Ramos (cell line): ENCODE measurements around the gene CLEC4E.
"Not testable (repeated sequence)": the region's sequence is repeated elsewhere in the genome, so short reads cannot be mapped to it uniquely, and the experiment has no call there.

Experiments used
- in situ Hi-C: fragments of 300-500 bp; cut with MboI; formaldehyde crosslinking; loops from one replicate; pipeline ENCODE4 v1.14.3; 2022; ENCODE audit warnings: low sequenced_read_pairs; ENCODE audit not compliant: unreplicated experiment

The CLEC4E gene, protein sequence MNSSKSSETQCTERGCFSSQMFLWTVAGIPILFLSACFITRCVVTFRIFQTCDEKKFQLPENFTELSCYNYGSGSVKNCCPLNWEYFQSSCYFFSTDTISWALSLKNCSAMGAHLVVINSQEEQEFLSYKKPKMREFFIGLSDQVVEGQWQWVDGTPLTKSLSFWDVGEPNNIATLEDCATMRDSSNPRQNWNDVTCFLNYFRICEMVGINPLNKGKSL

DNA sequence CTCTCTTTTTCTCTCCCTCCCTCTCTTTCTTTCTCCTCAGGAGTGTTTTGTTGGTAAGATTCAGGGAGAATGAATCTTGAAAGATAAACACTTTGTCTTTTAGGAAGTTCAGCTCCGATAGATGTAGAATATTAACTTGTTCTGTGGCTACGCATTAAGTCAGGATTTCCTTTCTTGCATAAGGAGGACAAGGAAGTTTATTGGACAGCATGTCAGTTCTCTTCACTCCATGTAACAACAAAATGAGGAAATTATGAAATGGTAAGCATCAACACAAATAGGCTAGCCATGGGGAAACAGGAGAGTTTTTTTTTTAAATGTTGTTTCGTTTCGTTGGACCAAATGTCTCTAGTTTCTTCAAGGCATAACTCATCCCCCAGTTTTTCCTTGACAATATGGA lies at the start of gene CLEC4E:
Gene CLEC4E (minus strand): TSS at position 75 of the 400 bp plus-strand sequence. CDS start 108 bp downstream, outside the sequence.
- in situ Hi-C loops = loop anchor here (10.0 to 25.0 kb wide), 2 partner anchors 321 to 504 kb away; no protein-coding TSS in a partner anchor

DNA sequence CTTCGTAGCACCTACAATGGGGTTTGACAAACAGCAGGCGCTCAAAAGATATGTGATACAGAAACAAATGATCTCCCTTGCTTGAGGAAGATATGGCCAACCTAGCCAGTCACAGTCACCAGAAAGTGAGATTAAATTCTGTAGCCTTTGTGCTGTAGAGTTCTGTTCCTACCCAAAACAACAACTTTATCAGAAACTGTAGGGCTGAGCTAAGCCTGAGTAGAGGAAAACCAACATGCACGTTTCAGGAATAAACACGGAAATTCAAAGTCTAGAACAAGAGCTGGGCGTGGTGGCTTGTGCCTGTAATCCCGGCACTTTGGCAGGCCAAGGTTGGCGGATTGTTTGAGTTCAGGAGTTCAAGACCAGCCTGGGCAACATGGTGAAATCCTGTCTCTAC lies 49.0 kb upstream of the CLEC4E start:
- in situ Hi-C loops = no loop called here

DNA sequence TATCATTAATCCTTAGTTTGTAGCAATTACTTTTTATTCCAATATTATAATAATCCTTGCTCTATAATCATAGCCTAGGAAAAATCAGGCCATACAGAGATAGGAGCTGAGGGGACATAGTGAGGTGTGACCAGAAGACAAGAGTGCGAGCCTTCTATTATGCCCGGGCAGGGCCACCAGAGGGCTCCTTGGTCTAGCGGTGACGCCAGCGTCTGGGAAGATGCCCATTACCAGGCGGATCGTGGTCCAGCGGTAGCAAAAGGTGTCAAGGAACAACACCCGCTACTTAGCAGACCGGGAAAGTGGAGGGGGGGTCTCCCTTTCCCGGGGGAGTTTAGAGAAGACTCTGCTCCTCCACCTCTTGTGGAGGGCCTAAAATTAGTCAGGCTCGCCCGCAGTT lies 43.8 kb upstream of the CLEC4E start:
- in situ Hi-C loops = not testable (repeated sequence)

DNA sequence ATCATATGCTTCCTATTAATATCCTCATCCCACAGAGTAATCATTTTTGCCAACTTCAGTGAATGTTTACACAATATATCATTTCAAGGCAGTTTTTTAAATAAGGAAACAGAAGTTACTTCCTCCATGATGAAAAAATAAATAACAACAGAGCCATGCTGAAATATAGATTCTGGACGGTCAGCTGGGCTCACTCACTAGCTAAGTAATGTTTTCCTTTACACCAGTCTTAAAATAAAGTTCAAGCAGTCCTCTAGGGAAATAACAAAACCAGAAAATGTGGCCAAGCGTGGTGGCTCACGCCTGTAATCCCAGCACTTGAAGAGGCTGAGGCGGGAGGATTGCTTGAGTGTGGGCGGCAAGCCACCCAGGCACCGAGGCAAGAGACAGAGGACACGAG lies 43.3 kb upstream of the CLEC4E start:
- in situ Hi-C loops = no loop called here

DNA sequence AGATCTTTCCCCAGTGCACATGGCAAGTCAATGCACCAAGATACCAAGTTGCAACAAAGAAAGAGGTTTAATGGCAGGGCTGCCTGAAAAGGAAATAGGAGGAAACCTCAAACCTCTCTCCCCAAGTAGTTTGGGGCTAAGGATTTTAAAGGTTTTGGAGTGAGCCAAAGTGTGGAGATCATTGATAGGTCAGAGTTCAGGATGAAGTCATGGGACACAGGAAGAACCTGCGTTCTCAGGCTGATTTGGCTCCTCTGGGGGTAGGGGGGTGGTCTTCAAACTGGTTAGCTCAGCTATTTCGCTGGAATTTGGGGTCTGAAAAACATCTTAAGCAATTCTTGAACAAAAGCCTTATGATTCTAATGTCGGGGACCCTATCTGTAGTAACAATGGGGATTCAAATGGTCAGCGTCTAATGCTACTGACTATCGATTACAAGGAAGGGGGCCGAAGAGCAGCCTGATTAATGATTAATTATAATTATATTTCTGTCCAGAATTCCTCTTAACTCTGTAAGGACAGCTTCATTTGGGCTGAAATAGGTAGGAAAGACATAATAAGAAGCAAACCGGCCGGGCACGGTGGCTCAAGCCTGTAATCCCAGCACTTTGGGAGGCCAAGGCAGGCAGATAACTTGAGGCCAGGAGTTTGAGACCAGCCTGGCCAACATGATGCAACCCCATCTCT lies 40.5 kb upstream of the CLEC4E start:
- in situ Hi-C loops = no loop called here

DNA sequence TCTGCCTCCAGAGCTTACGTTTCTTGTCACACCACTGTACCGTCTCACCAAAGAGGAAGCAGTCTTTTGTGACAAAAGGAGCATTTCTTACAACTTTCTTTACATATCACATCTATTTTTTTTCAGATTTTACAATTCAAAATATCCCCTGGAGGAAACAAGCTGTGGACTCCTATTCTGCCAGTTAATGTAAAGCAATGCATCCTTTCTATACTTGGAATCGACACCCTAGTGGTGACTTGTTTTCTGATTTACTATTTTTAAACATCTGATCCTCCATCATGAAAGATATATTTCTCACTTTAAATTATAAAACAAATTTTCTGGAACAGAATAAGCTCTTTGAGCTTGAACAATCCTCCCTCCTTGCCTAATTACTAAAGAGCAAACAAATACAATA lies 37.2 kb upstream of the CLEC4E start:
- in situ Hi-C loops = no loop called here

DNA sequence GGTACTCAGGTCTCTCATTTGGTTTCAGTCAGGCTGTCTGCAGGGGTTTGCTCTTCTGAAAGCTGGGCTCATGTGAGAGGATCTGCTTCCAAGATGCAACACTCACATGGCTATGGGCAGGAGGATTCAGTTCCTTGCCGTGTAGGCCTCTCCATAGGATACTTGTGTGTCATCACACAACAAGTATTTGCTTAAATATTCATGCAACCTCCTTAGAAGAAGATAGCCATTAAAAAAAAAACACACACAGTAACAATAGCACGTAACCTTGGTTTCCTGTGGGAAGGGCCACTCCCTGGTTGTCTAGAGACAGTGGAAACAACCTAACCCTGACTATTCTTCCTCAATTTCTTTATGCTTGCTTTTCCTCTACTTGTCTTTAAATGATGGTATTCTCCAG lies 31.8 kb upstream of the CLEC4E start:
- in situ Hi-C loops = no loop called here

DNA sequence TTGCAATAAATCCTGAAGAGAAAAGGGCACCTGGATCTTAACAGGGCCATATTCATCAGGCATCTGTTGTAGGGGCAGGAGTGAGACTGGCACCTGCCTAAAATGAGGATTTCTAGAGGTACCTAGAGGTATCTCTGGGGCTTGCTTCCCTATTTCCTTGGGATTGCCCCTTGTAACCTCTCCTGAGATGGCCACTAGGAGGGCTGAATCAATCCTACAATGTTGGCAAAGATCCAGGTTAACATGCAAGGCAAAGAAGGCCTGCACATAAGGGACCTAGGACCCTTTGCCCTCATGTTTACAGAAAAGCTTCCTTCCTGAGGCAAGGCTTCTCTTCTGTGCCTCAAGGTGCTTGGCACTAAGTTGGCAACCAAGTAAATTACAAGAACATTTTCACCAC lies 25.8 kb upstream of the CLEC4E start:
- in situ Hi-C loops = no loop called here

DNA sequence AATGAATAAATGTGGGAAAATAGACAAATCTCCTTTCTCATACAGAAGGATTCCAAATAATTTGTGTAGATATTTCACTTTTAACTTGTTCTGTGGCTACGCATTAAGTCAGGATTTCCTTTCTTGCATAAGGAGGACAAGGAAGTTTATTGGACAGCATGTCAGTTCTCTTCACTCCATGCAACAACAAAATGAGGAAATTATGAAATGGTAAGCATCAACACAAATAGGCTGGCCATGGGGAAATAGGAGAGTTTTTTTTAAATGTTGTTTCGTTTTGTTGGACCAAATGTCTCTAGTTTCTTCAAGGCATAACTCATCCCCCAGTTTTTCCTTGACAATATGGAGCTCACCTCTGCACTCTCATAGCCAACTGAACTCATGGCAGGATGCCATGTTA lies 25.3 kb upstream of the CLEC4E start:
- in situ Hi-C loops = not testable (repeated sequence)

DNA sequence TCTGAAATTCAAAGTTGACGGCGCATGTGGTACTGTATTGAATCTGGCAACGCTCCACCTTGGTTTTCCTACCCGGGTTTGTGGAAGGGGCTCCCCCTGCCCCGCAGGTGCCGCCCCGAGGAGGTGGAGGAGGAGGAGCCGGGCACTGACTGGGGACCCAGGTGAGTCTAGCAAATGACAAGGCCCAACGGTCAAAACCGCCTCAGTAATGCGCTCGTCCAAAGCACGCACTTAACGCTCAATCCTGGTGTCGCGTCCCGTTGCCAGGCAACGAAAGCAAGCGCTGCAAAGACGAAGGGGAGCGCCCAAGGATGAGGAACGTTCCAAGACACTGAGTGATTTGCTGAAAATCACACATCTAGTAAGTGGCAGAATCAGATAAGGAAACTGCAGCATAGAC lies 24.0 kb upstream of the CLEC4E start:
- in situ Hi-C loops = no loop called here

DNA sequence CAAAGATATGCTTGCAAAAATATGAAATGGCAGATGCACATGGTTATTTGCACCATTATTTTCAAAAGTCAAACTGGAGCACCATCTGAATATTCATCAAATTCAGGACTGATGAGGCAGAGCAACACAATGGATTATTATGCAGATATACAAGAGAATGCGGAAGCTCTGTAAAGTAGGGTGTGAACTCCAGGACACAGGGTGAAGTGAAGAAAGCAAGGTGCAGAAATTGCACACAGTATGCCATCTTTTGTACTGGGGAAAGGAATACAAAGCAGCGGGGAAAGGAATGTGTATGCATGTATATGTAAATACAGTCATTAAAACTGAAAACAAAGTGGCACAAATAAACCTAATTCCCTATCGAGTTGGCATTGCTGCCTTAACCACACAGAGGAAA lies 22.7 kb upstream of the CLEC4E start:
- in situ Hi-C loops = no loop called here

DNA sequence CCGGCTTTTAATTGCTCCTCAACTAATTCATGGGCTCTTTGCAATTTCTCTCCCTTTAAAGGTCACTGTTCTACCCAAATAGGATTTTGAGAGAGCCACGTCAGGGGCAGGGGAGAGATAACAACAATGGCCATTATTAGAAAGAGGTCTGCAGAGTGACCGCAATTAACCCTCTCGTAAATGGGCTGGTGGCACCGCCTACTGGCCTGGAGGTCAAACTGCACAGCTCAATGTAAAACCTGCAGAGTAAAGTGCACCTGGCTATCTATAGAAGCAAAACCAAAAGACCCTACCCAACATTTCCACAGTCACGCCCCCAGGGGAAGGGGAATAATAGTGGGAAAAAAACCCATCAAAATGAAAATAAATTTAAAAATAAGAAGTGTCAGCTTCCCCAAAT lies 21.6 kb upstream of the CLEC4E start:
- in situ Hi-C loops = no loop called here

DNA sequence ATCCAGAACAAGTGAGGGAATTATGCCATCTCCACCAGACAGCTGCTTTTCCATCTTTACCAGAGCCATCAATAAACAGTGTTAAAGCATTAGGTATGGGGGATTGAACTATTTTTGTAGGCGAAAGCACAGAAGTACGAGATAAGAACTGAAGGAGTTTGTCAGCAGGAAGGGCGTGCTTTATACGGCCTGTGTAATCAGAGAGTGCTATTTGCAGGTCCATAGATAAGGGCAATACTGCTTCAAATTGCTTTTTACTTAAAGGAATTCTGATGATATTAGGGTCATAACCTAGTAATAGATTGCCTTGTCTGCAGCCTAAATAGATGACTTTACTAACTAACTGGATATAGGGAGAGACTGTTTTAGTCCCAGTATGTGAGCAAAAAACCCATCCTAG lies 20.3 kb upstream of the CLEC4E start:
- in situ Hi-C loops = no loop called here

DNA sequence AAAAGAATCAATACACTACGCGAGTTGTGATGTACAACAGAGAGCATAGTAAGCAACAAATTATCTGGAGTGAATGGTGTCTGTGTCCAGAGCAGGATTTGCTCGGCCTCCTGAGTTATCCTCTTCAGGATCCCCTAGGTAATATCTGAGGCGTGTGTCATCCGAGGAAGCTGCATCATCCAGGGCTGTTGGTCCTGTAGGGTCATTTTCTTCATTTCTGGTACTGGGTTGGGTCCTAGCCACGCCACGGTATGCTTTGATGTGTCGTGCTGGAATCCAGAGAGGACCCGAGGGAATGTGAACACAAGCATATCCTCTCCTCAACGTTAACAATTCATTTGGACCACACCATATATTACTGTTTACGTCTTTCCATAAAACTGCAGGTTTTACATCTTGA lies 19.0 kb upstream of the CLEC4E start:
- in situ Hi-C loops = no loop called here

DNA sequence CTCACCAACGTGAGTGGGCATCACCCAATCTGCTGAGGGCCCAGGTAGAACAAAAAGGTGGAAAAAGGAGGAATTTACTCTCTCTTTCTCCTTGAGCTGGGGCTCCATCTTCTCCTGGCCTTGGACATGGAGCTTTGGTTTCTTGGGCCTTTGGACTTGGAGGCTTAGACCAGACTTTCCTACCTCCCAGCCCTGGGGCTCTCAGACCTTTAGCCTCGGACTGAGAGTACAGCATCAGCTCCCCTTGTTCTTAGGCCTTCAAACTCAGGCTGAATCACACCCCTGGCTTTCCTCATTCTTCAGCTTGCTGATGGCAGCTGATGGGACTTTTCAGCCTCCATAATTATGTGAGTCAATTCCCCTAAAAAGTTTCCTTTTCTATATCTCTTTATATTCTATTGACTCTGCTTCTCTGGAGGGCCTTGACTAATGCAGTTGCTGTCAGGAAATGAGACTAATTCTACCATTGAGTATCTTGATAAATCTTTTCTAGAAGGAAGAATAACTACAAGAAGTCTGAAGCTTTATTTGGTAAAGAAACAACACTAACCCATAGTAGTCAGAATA lies 15.9 kb upstream of the CLEC4E start:
- in situ Hi-C loops = no loop called here

DNA sequence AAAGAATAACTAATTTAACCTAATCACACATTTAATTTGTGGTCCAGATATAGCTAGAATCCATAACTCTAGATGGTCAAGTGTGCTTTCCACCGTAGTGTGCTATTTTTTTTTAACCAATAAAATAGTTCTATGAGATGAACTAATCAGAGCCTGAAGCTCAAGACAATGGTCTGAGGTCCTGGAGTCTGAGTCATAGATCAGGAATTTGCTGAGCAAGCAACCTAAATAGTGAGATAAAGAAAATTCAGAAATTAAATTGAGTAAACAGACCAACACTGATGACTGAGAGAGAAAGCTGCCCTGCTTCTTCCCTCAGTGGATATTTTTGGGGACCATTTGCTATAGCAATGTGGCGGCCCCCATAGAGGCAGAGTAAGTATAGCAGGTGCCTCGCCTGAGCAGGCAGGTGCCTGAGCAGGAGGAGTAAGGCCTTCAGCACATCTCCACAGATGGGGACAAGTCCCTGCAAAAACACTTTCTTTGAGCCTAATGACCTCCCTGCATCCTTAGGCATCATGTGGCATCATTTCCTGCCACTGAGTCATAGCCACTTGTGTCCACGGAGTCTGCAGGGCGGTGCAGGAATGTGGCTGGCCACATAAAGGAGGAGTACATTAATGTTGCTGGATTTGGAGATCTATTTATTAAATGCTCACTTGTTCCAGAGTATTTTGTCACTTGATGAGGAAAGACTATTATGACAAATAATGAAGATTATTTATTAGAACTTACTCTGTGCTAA lies 13.9 kb upstream of the CLEC4E start:
- in situ Hi-C loops = no loop called here

DNA sequence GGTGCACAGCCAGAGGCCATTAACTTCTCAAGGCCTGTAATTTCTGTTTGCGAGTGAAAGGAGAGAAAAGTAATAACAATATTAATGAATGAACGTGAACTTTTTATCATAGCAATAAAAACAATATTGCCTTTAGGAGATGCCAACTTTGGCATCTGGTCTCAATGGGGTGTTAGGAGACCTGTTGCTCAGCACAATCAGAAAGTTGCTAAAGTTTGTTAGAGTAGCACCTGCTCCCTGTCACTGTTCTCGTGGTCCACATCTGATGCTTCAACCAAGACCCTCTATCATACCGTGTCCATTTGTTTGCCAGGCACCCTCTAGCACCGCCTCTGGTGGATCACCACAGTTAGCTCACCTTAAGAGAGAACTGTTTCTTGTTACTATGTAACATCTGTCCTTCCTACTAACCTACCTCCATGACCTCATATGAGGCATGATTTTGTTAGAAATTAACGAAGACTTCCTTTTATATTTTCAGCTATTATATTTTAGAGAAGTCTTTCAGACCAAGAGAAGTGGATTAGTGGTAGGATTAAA lies 12.5 kb upstream of the CLEC4E start:
- in situ Hi-C loops = no loop called here

DNA sequence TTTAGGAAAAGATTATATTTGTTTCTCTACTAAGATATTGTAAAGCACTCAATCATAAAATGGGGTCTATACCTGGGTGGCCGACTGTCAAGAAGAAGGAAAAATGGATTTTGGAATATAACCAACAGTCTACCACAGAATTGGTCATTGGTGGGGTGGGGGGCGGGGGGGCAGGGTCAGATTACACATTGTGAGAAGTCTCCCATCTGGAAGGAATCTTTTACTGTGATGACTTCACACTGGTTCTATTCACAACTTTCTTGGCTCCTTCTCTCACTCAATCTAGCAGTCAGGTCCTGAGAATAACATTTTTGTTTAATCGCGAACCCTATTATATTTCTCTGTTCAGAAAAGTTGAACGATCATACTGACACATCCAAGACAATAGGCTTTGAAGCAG lies 8.7 kb upstream of the CLEC4E start:
- in situ Hi-C loops = loop anchor here (10.0 to 25.0 kb wide), 2 partner anchors 313 to 495 kb away; no protein-coding TSS in a partner anchor

DNA sequence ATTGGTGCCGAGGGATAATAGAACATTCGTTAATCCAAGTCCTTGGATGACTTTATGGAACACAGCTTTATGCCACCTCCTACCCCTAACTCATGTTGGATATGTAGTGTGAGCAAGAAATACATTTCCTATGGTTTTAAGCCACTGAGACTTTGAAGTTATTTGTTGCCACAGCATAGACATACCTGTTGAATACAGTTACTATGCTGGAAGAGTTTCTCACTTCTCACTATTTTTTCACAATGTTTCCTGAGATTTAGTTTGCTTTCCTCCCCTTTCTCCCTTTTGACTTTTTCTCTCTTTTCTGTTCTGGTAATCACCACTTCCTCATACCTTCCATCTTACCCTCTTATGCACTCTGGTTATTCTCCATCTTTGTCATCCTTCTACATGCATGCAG lies 7.5 kb upstream of the CLEC4E start:
- in situ Hi-C loops = loop anchor here (10.0 to 25.0 kb wide), 2 partner anchors 314 to 497 kb away; no protein-coding TSS in a partner anchor

DNA sequence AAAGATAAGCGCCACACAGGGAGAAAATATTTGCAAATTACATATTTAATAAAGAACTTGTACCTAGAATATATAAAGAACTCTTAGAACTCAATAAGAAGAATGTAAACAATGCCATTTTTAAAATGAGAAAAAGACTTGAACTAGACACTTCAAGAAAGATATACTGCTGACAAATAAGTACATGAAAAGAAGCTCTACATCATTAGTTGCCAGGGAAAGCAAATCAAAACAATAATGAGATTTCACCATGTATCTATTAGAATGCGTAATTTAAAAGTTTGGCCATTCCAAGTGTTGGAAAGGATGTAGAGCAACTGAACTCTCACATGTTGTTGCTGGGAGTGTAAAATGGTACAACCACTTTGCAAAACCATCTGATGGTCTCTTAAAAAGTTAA lies 6.9 kb upstream of the CLEC4E start:
- in situ Hi-C loops = loop anchor here (10.0 to 25.0 kb wide), 2 partner anchors 315 to 497 kb away; no protein-coding TSS in a partner anchor
